H9 (cell line): ENCODE results near the gene PPP3CA. TPM values are rescaled to one million over a fixed set of nuclear protein-coding genes. Genes with fewer than 3 reads are reported as not detected.

Experiments
- DNase-seq: peaks from one replicate; pipeline ENCODE4 v3.0.0-alpha.2; 2017
- H2AFZ ChIP-seq: one replicate; pipeline ENCODE4 v1.6.1; 2013; ENCODE audit warnings: mild to moderate bottlenecking, low read length, control low read depth, moderate library complexity
- H2AK5ac ChIP-seq: 2 replicates; pipeline ENCODE4 v1.6.1; 2013; ENCODE audit warnings: low read length, control low read depth, mixed read lengths; ENCODE audit not compliant: insufficient read length
- H2BK120ac ChIP-seq: one replicate; pipeline ENCODE4 v1.6.1; 2013; ENCODE audit warnings: low read depth, mild to moderate bottlenecking, low read length, control low read depth, inconsistent platforms; ENCODE audit not compliant: poor library complexity, severe bottlenecking
- H2BK12ac ChIP-seq: 2 replicates; pipeline ENCODE4 v1.6.1; 2013; ENCODE audit warnings: low read length, control low read depth, mixed read lengths, low read depth; ENCODE audit not compliant: insufficient read length
- H2BK15ac ChIP-seq: 2 replicates; pipeline ENCODE4 v1.6.1; 2013; ENCODE audit warnings: low read depth, low read length, control low read depth
- H2BK20ac ChIP-seq: one replicate; pipeline ENCODE4 v1.6.1; 2013; ENCODE audit warnings: low read depth, mild to moderate bottlenecking, low read length, control low read depth, inconsistent platforms; ENCODE audit not compliant: poor library complexity, severe bottlenecking
- H2BK5ac ChIP-seq: 2 replicates; pipeline ENCODE4 v1.6.1; 2013; ENCODE audit warnings: low read length, control low read depth, mixed read lengths; ENCODE audit not compliant: insufficient read length
- H3K14ac ChIP-seq: 2 replicates; pipeline ENCODE4 v1.6.1; 2013; ENCODE audit warnings: low read length, control low read depth; ENCODE audit not compliant: insufficient read depth
- H3K18ac ChIP-seq: 2 replicates; pipeline ENCODE4 v1.6.1; 2013; ENCODE audit warnings: low read depth, mild to moderate bottlenecking, mixed read lengths, low read length, control low read depth; ENCODE audit not compliant: insufficient read length
- H3K23ac ChIP-seq: 2 replicates; pipeline ENCODE4 v1.6.1; 2013; ENCODE audit warnings: low read length, control low read depth, mixed read lengths, low read depth; ENCODE audit not compliant: insufficient read length
- H3K23me2 ChIP-seq: 2 replicates; pipeline ENCODE4 v1.6.1; 2013; ENCODE audit warnings: low read depth, mild to moderate bottlenecking, mixed read lengths, low read length, control low read depth; ENCODE audit not compliant: insufficient read length, poor library complexity, severe bottlenecking
- H3K27ac ChIP-seq: 2 replicates; pipeline ENCODE4 v1.5.1; 2013; ENCODE audit warnings: low read length, control low read depth, mixed read lengths, low read depth; ENCODE audit not compliant: insufficient read length
- H3K27me3 ChIP-seq: 2 replicates; pipeline ENCODE4 v1.6.1; 2013; ENCODE audit warnings: low read length, control low read depth, inconsistent platforms; ENCODE audit not compliant: insufficient read depth
- H3K4ac ChIP-seq: 2 replicates; pipeline ENCODE4 v1.6.1; 2013; ENCODE audit warnings: low read depth, mild to moderate bottlenecking, control low read depth, inconsistent platforms, low read length, moderate library complexity
- H3K4me1 ChIP-seq: 2 replicates; pipeline ENCODE4 v1.6.1; 2013; ENCODE audit warnings: low read length, control low read depth, inconsistent platforms; ENCODE audit not compliant: insufficient read depth
- H3K4me2 ChIP-seq: 2 replicates; pipeline ENCODE4 v1.6.1; 2013; ENCODE audit warnings: low read length, control low read depth, mixed read lengths; ENCODE audit not compliant: insufficient read length, insufficient read depth
- H3K56ac ChIP-seq: 2 replicates; pipeline ENCODE4 v1.6.1; 2013; ENCODE audit warnings: low read depth, mild to moderate bottlenecking, mixed read lengths, low read length, control low read depth; ENCODE audit not compliant: insufficient read length
- H3K79me1 ChIP-seq: 2 replicates; pipeline ENCODE4 v1.6.1; 2013; ENCODE audit warnings: low read depth, mild to moderate bottlenecking, moderate library complexity, low read length, control low read depth, inconsistent platforms; ENCODE audit not compliant: insufficient read depth, poor library complexity, severe bottlenecking
- H3K79me2 ChIP-seq: 2 replicates; pipeline ENCODE4 v1.6.1; 2013; ENCODE audit warnings: low read length, control low read depth, inconsistent platforms; ENCODE audit not compliant: insufficient read depth
- H3K9ac ChIP-seq: 2 replicates; pipeline ENCODE4 v1.6.1; 2013; ENCODE audit warnings: low read length, control low read depth, mixed read lengths; ENCODE audit not compliant: insufficient read length; ENCODE audit errors: extremely low read depth
- H3K9me3 ChIP-seq: one replicate; pipeline ENCODE4 v1.6.1; 2013; ENCODE audit warnings: low read depth, low read length, inconsistent platforms; ENCODE audit not compliant: control insufficient read depth
- H3T11ph ChIP-seq: one replicate; pipeline ENCODE4 v1.6.1; 2013; ENCODE audit warnings: mild to moderate bottlenecking, low read length, control low read depth, inconsistent platforms
- H4K20me1 ChIP-seq: one replicate; pipeline ENCODE4 v1.6.1; 2013; ENCODE audit not compliant: control insufficient read depth, insufficient read length, insufficient read depth
- H4K5ac ChIP-seq: 2 replicates; pipeline ENCODE4 v1.6.1; 2013; ENCODE audit warnings: low read depth, mild to moderate bottlenecking, mixed read lengths, low read length, control low read depth; ENCODE audit not compliant: insufficient read length
- H4K8ac ChIP-seq: replicated peaks from 2 replicates; pipeline ENCODE4 v1.6.1; 2013; ENCODE audit warnings: low read length, control low read depth, mixed read lengths, low read depth; ENCODE audit not compliant: insufficient read length
- H4K91ac ChIP-seq: 2 replicates; pipeline ENCODE4 v1.6.1; 2013; ENCODE audit warnings: low read depth, mild to moderate bottlenecking, moderate library complexity, mixed read lengths, low read length, control low read depth; ENCODE audit not compliant: insufficient read length
- H3K27ac Mint-ChIP-seq, 3 experiments: 2 replicates in 2 of 3; 3 replicates in 1 of 3; pipeline ENCODE4 v1.8.0; 2020 to 2021; ENCODE audit warnings: mixed read lengths in 3 of 3, mild to moderate bottlenecking in 1 of 3, moderate library complexity in 1 of 3
- H3K27me3 Mint-ChIP-seq: 2 replicates; pipeline ENCODE4 v1.8.0; 2021; ENCODE audit warnings: low read depth, mild to moderate bottlenecking, moderate library complexity, mixed read lengths
- H3K36me3 Mint-ChIP-seq, 3 experiments: 2 replicates in 2 of 3; 3 replicates in 1 of 3; pipeline ENCODE4 v1.8.0; 2020 to 2021; ENCODE audit warnings: low read depth in 3 of 3, mixed read lengths in 3 of 3; ENCODE audit not compliant: insufficient read depth in 1 of 3
- H3K4me1 Mint-ChIP-seq, 2 experiments: 2 replicates each; pipeline ENCODE4 v1.8.0; 2020; ENCODE audit warnings: mixed read lengths in 2 of 2
- H3K4me3 Mint-ChIP-seq, 2 experiments: 2 replicates in 1 of 2; 3 replicates in 1 of 2; pipeline ENCODE4 v1.8.0; 2020 to 2021; ENCODE audit warnings: mild to moderate bottlenecking in 2 of 2, mixed read lengths in 2 of 2, moderate library complexity in 1 of 2
- H3K9me3 Mint-ChIP-seq, 2 experiments: 2 replicates in 1 of 2; 3 replicates in 1 of 2; pipeline ENCODE4 v1.8.0; 2020; ENCODE audit warnings: mild to moderate bottlenecking in 2 of 2, mixed read lengths in 2 of 2, moderate library complexity in 1 of 2
- WGBS: extraction: QIAGEN DNeasy Blood & Tissue Kit; methylation state at CpG from one replicate; pipeline ENCODE4 v1.1.7; 2013; ENCODE audit warnings: missing lambda C conversion rate, low lambda C conversion rate, mixed read lengths; ENCODE audit not compliant: insufficient read length; ENCODE audit errors: extremely low coverage; 5-methylcytosine and 5-hydroxymethylcytosine counted together
- total RNA-seq: library from RNA; stranded (reverse); gene quantifications from 2 replicates; pipeline ENCODE4 v1.2.1, GENCODE V29; 2021
- TF ChIP-seq, protein P1 (sequence below): fragments of 200-600 bp; sonication (generic); conservative IDR thresholded peaks from 3 replicates; pipeline ENCODE4 v1.8.0; 2021; ENCODE audit warnings: antibody characterized with exemption, mild to moderate bottlenecking

Gene PPP3CA
- total RNA-seq, 1 experiment from 2014 or later: 16.8 TPM

DNA sequence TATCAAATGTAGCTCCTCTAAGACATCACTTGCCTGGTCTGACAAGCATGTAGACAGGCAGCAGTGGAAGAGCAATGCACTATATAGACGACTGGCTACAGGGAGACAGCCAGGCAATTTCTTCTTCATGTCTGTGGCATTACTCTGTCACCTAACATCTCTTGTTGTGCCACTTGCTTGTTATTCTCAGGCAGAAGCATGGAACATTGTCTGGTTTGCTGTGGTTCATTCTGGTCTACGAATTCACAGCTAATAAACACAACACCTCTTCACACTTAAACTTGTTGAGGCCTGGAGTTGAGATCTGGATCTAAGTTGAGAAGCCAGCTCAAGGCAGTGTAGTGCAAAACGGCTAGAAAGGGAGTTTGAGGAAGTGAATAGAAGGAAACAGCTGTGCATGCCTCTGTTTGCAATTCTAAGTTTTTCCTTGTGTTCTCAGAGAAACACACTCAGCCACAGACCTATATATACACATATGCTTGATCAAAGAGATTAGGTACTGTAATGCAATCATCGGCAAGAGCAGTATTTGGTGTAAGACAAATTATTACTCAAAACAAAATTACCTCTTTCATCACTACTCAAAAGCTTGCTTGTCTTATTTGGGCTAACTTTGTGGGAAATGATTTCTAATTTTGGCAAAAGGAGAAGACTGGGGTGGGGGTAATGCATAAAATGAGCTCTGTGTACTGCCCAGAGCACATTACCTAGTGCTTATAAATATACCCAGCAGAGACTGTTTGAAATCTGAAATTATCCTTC is 243.8 kb downstream of the PPP3CA start:
- Histone ChIP-seq H3K18ac (no peak overlapping the region), H2AK5ac (no peak overlapping the region), H3K79me1 (no peaks in the 10 kb centered on the region), H2BK5ac (no peak overlapping the region), H4K20me1 (no peaks in the 10 kb centered on the region), H4K8ac (no peak overlapping the region), H3K4me2 (no peak overlapping the region), H4K5ac (no peak overlapping the region), H3K23ac (no peak overlapping the region), H3T11ph (no peak overlapping the region), H2BK12ac (no peak overlapping the region), H3K4me1 (peaks cover 3% of the 10 kb centered on the region; the same call in 1 of the 2 replicates), H2BK120ac (no peak overlapping the region), H3K27ac (no peak overlapping the region), H3K23me2 (no peaks in the 10 kb centered on the region), H3K4ac (no peak overlapping the region), H3K9me3 (no peaks in the 10 kb centered on the region), H2AFZ (no peak overlapping the region), H3K56ac (no peak overlapping the region), H3K14ac (no peak overlapping the region), H3K27me3 (no peaks in the 10 kb centered on the region), H4K91ac (no peak overlapping the region), H3K79me2 (no peaks in the 10 kb centered on the region), H2BK15ac (no peak overlapping the region), H3K9ac (no peak overlapping the region), H2BK20ac (no peak overlapping the region)
- Mint-ChIP-seq H3K36me3 (peaks cover 0 to 5% (median 0%) of the 10 kb centered on the region in 3 experiments; a peak in 1 of 7 replicates), H3K4me1 (peaks cover 25 to 27% of the 10 kb centered on the region in 2 experiments), H3K9me3 (no peaks in the 10 kb centered on the region), H3K27me3 (no peaks in the 10 kb centered on the region), H3K27ac (peak overlapping the region in 1 of 3 experiments; percentile 46; a peak in 3 of 7 replicates), H3K4me3 (no peak overlapping the region)
- TF ChIP-seq, protein P1, sequence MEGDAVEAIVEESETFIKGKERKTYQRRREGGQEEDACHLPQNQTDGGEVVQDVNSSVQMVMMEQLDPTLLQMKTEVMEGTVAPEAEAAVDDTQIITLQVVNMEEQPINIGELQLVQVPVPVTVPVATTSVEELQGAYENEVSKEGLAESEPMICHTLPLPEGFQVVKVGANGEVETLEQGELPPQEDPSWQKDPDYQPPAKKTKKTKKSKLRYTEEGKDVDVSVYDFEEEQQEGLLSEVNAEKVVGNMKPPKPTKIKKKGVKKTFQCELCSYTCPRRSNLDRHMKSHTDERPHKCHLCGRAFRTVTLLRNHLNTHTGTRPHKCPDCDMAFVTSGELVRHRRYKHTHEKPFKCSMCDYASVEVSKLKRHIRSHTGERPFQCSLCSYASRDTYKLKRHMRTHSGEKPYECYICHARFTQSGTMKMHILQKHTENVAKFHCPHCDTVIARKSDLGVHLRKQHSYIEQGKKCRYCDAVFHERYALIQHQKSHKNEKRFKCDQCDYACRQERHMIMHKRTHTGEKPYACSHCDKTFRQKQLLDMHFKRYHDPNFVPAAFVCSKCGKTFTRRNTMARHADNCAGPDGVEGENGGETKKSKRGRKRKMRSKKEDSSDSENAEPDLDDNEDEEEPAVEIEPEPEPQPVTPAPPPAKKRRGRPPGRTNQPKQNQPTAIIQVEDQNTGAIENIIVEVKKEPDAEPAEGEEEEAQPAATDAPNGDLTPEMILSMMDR: no peak
- WGBS: no CpG with 5 or more reads among the region's 4 CpGs
- no peak for DNase-seq
